ENCODE measurements around the gene MORN1. TPM values are rescaled to one million over a fixed set of nuclear protein-coding genes. Genes with fewer than 3 reads are reported as not detected.

MORN1 gene
- total RNA-seq, 1 donor from 2014 or later: 12.7 TPM

DNA sequence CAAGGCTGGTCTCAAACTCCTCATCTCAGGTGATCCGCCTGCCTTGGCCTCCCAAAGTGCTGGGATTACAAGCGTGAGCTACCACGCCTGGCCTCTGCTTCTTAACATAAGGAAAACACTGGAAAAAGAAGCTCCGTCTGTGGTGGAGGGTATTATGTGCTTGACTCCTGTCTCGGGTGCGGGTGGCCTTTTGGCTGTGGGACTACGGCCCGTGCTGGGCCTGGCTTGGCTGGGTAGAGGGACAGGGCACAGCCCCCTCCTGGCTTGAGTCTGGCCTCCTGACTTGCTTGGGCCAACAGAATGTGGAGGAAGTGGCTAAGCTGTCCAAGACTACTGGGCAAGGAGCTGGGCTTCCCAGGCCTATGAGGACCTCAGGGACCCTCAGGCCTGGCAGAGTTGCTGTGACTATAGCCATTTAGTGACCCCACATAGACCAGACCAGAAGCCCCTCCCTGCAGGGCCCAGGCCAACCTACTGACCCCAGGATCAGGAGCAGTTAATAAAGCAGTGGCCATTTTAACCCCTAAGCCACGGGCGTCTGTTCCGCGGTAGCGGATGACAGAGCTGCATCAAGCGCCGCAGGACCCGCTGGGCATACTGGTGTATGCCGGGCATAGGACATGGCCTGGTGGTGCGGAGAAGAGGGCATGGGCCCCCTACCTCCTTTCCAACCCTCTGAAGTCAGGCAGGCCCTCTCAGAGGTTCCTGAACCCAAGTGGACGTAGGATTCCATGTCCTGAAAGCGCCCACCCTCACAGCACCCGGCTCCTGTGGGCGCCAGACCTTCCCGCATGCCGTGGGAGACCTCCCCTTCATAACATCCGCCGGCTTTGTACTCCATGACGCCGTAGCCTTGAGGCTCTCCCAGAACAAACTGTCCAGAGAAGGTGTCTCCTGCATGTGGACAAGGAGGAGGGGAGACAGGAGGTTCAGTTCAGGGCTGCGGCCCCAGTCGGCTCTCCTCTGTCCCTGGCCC lies 4.4 kb downstream of the MORN1 start:
- DNase-seq (ENCODE audit: extremely low spot score, unreplicated experiment): no peak
- no peak overlapping the region for H3K4me3 Mint-ChIP-seq (ENCODE audit: unreplicated experiment)
- no peaks in the 10 kb centered on the region for H3K36me3 Mint-ChIP-seq (ENCODE audit: unreplicated experiment)
- no peaks in the 10 kb centered on the region for H3K9me3 Mint-ChIP-seq (ENCODE audit: unreplicated experiment)
- TF ChIP-seq, protein P1, sequence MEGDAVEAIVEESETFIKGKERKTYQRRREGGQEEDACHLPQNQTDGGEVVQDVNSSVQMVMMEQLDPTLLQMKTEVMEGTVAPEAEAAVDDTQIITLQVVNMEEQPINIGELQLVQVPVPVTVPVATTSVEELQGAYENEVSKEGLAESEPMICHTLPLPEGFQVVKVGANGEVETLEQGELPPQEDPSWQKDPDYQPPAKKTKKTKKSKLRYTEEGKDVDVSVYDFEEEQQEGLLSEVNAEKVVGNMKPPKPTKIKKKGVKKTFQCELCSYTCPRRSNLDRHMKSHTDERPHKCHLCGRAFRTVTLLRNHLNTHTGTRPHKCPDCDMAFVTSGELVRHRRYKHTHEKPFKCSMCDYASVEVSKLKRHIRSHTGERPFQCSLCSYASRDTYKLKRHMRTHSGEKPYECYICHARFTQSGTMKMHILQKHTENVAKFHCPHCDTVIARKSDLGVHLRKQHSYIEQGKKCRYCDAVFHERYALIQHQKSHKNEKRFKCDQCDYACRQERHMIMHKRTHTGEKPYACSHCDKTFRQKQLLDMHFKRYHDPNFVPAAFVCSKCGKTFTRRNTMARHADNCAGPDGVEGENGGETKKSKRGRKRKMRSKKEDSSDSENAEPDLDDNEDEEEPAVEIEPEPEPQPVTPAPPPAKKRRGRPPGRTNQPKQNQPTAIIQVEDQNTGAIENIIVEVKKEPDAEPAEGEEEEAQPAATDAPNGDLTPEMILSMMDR (IDR thresholded peaks at IDR 0.05): no peak
- H3K27me3 Mint-ChIP-seq (ENCODE audit: unreplicated experiment): no peaks in the 10 kb centered on the region
- no peak overlapping the region for H3K27ac Mint-ChIP-seq (ENCODE audit: unreplicated experiment)
- H3K4me1 Mint-ChIP-seq (ENCODE audit: unreplicated experiment): peaks cover 10% of the 10 kb centered on the region

DNA sequence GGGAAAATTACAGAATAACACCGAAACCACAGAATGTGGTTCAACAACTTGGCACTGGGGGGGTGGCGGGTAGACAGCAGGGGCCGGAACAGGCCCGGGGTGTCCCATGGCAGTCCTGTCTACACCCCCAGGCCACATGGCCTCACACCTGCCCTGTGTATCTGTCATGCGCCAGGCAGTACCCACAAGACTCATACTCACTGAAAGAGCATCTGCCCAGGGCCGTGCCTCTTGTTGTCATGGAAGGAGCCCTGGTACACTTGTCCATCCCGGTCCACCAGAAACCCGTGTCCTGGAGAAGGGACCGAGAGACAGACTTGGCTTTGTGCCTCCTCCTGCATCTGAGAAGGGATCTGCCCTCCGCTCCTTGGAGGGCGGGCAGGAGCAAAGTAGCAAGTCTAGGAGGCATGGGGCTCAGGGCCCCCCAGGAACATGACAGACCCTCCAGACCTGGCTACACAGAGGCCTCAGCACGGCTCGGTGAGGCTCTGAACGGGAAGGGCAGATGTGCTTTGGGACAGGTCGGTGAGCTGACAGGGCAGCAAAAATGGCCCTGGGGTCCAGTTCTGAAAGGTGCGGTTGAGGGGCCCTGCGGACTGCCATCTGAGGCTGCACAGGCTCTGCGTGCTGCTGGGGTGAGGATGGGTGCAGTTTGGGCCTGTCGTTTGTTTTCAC lies 5.6 kb downstream of the MORN1 start:
- peaks cover 9% of the 10 kb centered on the region for H3K4me1 Mint-ChIP-seq (ENCODE audit: unreplicated experiment)
- H3K36me3 Mint-ChIP-seq (ENCODE audit: unreplicated experiment): no peaks in the 10 kb centered on the region
- H3K4me3 Mint-ChIP-seq (ENCODE audit: unreplicated experiment): no peak overlapping the region
- H3K27ac Mint-ChIP-seq (ENCODE audit: unreplicated experiment): no peak overlapping the region
- TF ChIP-seq, protein P1 (IDR thresholded peaks at IDR 0.05): no peak
- H3K9me3 Mint-ChIP-seq (ENCODE audit: unreplicated experiment): no peaks in the 10 kb centered on the region
- H3K27me3 Mint-ChIP-seq (ENCODE audit: unreplicated experiment): no peaks in the 10 kb centered on the region
- no peak for DNase-seq (ENCODE audit: extremely low spot score, unreplicated experiment)

DNA sequence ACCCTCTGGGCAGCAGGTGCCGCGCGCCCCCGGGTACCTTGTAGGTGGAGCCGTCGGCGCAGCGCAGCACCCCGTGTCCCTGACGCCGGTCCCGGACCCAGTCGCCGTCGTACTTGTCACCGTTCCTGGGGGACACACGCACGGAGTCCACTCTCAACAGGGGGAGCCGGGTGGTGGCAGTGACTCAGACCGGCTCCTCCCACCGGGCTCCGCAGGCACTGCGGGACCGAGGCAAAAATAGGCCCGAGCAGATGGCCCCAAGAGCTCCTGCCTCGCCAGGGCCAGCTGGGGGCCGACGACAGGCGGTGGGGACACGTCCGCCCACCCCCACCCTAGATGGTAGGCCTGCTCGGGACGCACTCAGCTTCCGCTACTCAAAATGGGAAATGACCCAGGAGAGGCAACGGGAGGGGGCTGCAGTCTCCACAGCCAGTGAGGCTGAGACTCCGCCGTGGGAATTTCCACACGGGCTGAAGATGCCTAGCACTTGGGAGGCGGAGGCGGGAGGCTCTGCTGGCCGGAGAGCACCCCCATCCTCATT lies 6.3 kb downstream of the MORN1 start:
- TF ChIP-seq, protein P1 (IDR thresholded peaks at IDR 0.05): no peak
- Mint-ChIP-seq H3K4me1 (ENCODE audit: unreplicated experiment) (peaks cover 3% of the 10 kb centered on the region), H3K27me3 (ENCODE audit: unreplicated experiment) (no peaks in the 10 kb centered on the region), H3K4me3 (ENCODE audit: unreplicated experiment) (no peak overlapping the region), H3K27ac (ENCODE audit: unreplicated experiment) (no peak overlapping the region), H3K36me3 (ENCODE audit: unreplicated experiment) (no peaks in the 10 kb centered on the region), H3K9me3 (ENCODE audit: unreplicated experiment) (no peaks in the 10 kb centered on the region)
- DNase-seq (ENCODE audit: extremely low spot score, unreplicated experiment): no peak

DNA sequence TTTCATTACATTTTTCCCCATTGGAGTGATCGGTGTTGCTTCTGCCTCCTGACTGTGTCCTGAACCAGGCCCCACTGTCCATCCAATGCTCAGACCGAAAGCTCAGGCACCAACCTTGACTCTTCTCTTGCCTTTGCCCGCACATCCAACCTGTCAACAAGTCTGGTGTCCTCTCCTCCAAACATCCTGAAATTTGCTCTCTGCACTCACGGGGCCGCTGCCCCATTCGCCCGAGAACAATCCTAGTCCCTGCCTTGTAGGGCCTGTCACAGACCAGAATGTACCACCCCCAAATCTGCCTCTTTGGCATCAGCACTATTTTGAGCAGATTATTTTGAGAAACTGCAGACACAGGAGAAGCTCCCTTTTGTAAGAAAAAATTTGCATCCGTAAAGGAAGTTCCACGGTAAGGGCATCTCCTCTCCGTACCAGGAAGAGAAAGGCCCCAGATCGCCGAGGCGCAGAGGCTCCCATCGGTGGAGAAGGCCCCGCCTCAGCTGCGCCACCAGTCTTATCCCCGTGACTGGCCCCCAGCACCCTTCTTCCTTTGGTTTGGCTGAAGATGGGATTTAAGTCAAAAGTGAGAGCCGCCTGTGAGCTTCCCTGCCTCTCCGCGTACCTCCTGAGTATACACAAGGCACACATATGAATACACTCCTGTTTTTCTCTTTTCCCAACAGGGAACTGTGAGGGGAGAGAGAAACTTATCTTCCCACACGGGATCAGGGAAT lies 7.1 kb downstream of the MORN1 start:
- no peaks in the 10 kb centered on the region for H3K27me3 Mint-ChIP-seq (ENCODE audit: unreplicated experiment)
- no peaks in the 10 kb centered on the region for H3K9me3 Mint-ChIP-seq (ENCODE audit: unreplicated experiment)
- no peaks in the 10 kb centered on the region for H3K4me1 Mint-ChIP-seq (ENCODE audit: unreplicated experiment)
- H3K4me3 Mint-ChIP-seq (ENCODE audit: unreplicated experiment): no peak overlapping the region
- no peak for DNase-seq (ENCODE audit: extremely low spot score, unreplicated experiment)
- TF ChIP-seq, protein P1 (IDR thresholded peaks at IDR 0.05): no peak
- H3K27ac Mint-ChIP-seq (ENCODE audit: unreplicated experiment): no peak overlapping the region
- no peaks in the 10 kb centered on the region for H3K36me3 Mint-ChIP-seq (ENCODE audit: unreplicated experiment)
